Activated CD8-positive, alpha-beta T cell treated with anti-CD3 and anti-CD28 coated beads, Interleukin-2, amount 10 ng/mL, durations not matched to agents 7 days and 5 days (primary cell): Measurements from ENCODE around the gene SMC2. TPM values are rescaled to one million over a fixed set of nuclear protein-coding genes. Genes with fewer than 3 reads are reported as not detected.

Experiments used
- ATAC-seq: fragments of 150-1000 bp; cut with Tn5 transposase; one replicate; pipeline ENCODE4 v1.10.0; 2021; ENCODE audit warnings: moderate library complexity
- CTCF ChIA-PET: fragments of 350-600 bp; sonication (Branson Sonifier 250); formaldehyde crosslinking; loops from one replicate; lab custom pipeline; 2021; ENCODE audit warnings: antibody characterized with exemption; lab: Charles Lee
- POLR2A ChIA-PET: fragments of 350-600 bp; sonication (Branson Sonifier 250); formaldehyde crosslinking; loops from one replicate; lab custom pipeline; 2021; ENCODE audit warnings: antibody characterized with exemption; lab: Charles Lee
- DNase-seq: peaks from one replicate; pipeline ENCODE4 v3.0.0-alpha.2; 2020
- H3K27ac Mint-ChIP-seq: one replicate; pipeline ENCODE4 v1.8.0; 2021; ENCODE audit warnings: mild to moderate bottlenecking, mixed read lengths
- H3K27me3 Mint-ChIP-seq: one replicate; pipeline ENCODE4 v1.8.0; 2021; ENCODE audit warnings: low read depth, mixed read lengths
- H3K36me3 Mint-ChIP-seq: one replicate; pipeline ENCODE4 v1.8.0; 2021; ENCODE audit warnings: low read depth, mixed read lengths
- H3K4me1 Mint-ChIP-seq: one replicate; pipeline ENCODE4 v1.8.0; 2021; ENCODE audit warnings: low read depth, mixed read lengths
- H3K4me3 Mint-ChIP-seq: one replicate; pipeline ENCODE4 v1.8.0; 2021; ENCODE audit warnings: mild to moderate bottlenecking, mixed read lengths
- H3K9me3 Mint-ChIP-seq: one replicate; pipeline ENCODE4 v1.8.0; 2022; ENCODE audit warnings: mixed read lengths; ENCODE audit not compliant: insufficient read depth
- total RNA-seq, 2 experiments: library from RNA; stranded (reverse); gene quantifications; one replicate each; pipeline ENCODE4 v1.2.3, GENCODE V29; 2021

SMC2 gene
- total RNA-seq, 2 experiments from 2014 or later, result 79.5 to 81.7 TPM

GRCh38 chr9:104107799-104108198, 13.7 kb downstream of the SMC2 start:
- ChIA-PET CTCF (no interaction called here), POLR2A (interaction anchor here (1.3 kb wide), 1 partner anchor 14 kb away, joined by 3 read pairs; the partner anchor contains the start of gene SMC2)
- Mint-ChIP-seq H3K9me3 (no peaks in the 10 kb centered on the region), H3K27ac (no peak overlapping the region), H3K27me3 (no peaks in the 10 kb centered on the region), H3K4me1 (no peaks in the 10 kb centered on the region), H3K36me3 (peaks cover 65% of the 10 kb centered on the region), H3K4me3 (no peak overlapping the region)
- ATAC-seq (no peak), DNase-seq (no peak)

GRCh38 chr9:104108315-104108714, 14.2 kb downstream of the SMC2 start:
- no peak overlapping the region for H3K27ac Mint-ChIP-seq
- H3K36me3 Mint-ChIP-seq, result peaks cover 62% of the 10 kb centered on the region
- ATAC-seq (no peak), DNase-seq (no peak)
- H3K4me1 Mint-ChIP-seq, result no peaks in the 10 kb centered on the region
- H3K27me3 Mint-ChIP-seq, result no peaks in the 10 kb centered on the region
- CTCF ChIA-PET, result no interaction called here
- no peak overlapping the region for H3K4me3 Mint-ChIP-seq
- H3K9me3 Mint-ChIP-seq, result no peaks in the 10 kb centered on the region
- POLR2A ChIA-PET, result no interaction called here

- DNase-seq (no peak), ATAC-seq (no peak)
- H3K9me3 Mint-ChIP-seq, result no peaks in the 10 kb centered on the region
- CTCF ChIA-PET, result no interaction called here
- POLR2A ChIA-PET, result no interaction called here
- H3K27me3 Mint-ChIP-seq, result no peaks in the 10 kb centered on the region
- peaks cover 56% of the 10 kb centered on the region for H3K36me3 Mint-ChIP-seq
- H3K27ac Mint-ChIP-seq, result no peak overlapping the region
- H3K4me1 Mint-ChIP-seq, result no peaks in the 10 kb centered on the region
- H3K4me3 Mint-ChIP-seq, result no peak overlapping the region
Measured at GRCh38 chr9:104110509-104110908, 16.4 kb downstream of the SMC2 start.

DNA sequence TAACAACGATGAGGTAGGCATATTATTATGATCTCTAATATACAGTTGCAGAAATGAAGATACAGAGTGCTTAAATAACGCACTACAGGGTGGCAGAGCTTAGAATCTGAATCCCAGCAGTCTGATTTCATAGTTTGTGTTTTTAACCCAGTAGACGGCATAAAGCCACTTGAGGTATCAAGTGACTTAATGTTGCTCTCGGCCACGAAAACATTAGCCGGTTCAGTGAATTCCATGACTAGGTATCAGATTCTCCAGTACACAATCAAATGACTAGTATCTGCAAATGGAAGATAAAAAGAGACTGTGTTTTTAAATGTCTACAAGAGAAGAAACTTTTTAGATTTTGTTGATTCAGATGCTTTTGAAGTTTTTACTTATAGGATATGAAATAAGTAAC, 24.8 kb downstream of the SMC2 start:
- no peaks in the 10 kb centered on the region for H3K4me1 Mint-ChIP-seq
- DNase-seq (no peak), ATAC-seq (no peak)
- no peak overlapping the region for H3K27ac Mint-ChIP-seq
- ChIA-PET POLR2A (interaction anchor here (3.2 kb wide), 1 partner anchor 25 kb away, joined by 15 read pairs; the partner anchor contains the start of gene SMC2), CTCF (no interaction called here)
- H3K4me3 Mint-ChIP-seq, result no peak overlapping the region
- H3K36me3 Mint-ChIP-seq, result peaks cover 56% of the 10 kb centered on the region
- H3K9me3 Mint-ChIP-seq, result no peaks in the 10 kb centered on the region
- no peaks in the 10 kb centered on the region for H3K27me3 Mint-ChIP-seq

DNA sequence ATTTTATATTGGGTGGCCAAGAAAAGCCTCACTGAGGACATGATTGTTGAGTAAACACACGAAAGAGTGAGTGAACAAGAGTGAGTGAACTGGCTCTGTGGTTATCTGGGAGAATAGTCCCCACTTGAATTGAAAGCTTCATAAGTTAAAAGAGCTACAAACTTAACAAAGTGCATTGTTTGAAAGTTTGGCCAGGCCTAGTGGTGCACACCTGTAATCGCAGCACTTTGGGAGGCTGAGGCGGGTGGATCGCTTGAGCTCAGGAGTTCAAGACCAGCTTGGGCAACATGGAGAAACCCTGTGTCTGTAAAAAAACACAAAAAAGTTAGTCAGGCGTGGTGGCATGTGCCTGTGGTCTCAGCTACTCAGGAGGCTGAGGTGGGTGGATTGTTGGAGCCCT, 26.9 kb downstream of the SMC2 start:
- ChIA-PET CTCF (interaction anchor here (1.2 to 1.3 kb wide), 2 partner anchors 29 to 627 kb away, joined by 5 to 6 read pairs; partner anchors contain the start of gene NIPSNAP3A), POLR2A (interaction anchor here (3.2 kb wide), 1 partner anchor 27 kb away, joined by 15 read pairs; the partner anchor contains the start of gene SMC2)
- Mint-ChIP-seq H3K36me3 (peaks cover 61% of the 10 kb centered on the region), H3K4me3 (no peak overlapping the region), H3K9me3 (no peaks in the 10 kb centered on the region), H3K27me3 (no peaks in the 10 kb centered on the region), H3K4me1 (no peaks in the 10 kb centered on the region), H3K27ac (no peak overlapping the region)
- DNase-seq (no peak), ATAC-seq (no peak)

- CTCF ChIA-PET, result no interaction called here
Measured at GRCh38 chr9:104138243-104138868, 44.2 kb downstream of the SMC2 start.

DNA sequence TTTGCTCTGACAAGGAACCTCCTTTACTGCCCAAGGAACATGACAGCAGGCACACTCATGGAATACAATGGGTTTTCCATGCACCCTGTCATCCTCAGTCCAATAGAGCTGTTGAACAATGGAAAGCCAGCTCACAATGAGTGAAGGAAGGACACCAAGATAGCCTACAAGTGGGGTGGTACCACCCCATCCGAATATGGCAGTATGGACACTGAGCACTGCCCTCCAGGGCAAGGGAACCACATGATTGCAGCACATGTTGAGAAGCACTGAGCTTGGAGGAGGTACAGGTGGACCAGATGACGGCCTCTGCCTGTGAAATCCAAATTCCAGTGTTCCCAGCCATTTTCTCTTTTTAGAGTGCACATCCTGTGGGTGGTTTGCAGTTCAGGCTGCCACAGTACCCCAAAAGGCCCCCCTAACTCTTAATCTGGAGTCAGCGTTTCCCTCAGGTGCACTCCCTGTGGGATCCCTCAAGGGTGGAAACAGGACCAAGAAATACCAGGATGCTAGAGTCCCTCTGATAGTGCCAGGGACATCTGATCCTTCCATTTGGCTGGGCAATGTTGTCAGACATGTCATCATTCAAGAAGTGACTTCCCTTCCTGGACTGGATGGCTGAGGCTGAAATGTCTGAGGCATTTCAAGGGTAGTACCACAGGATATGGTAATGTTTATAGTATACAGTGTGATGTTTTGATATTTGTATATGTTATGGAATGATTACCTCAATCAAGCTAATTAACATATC, 48.9 kb downstream of the SMC2 start:
- POLR2A ChIA-PET, result interaction anchor here (0.6 kb wide), 1 partner anchor 1368 kb away, joined by 3 read pairs; no protein-coding TSS in a partner anchor
- peaks cover 8% of the 10 kb centered on the region for H3K4me1 Mint-ChIP-seq
- CTCF ChIA-PET, result no interaction called here
- DNase-seq (no peak), ATAC-seq (no peak)
- H3K27ac Mint-ChIP-seq, result peak overlapping the region; percentile 36
- peaks cover 51% of the 10 kb centered on the region for H3K36me3 Mint-ChIP-seq
- no peak overlapping the region for H3K4me3 Mint-ChIP-seq
- no peaks in the 10 kb centered on the region for H3K9me3 Mint-ChIP-seq
- no peaks in the 10 kb centered on the region for H3K27me3 Mint-ChIP-seq

More at GRCh38 chr9:104138243-104138868, 44.2 kb downstream of the SMC2 start:
- Mint-ChIP-seq H3K27me3 (no peaks in the 10 kb centered on the region), H3K36me3 (peaks cover 74% of the 10 kb centered on the region), H3K4me1 (peaks cover 3% of the 10 kb centered on the region), H3K9me3 (no peaks in the 10 kb centered on the region), H3K4me3 (no peak overlapping the region), H3K27ac (no peak overlapping the region)
- no peak for ATAC-seq
- DNase-seq, result no peak
- POLR2A ChIA-PET, result no interaction called here

GRCh38 chr9:104143550-104143910, 49.4 kb downstream of the SMC2 start:
- CTCF ChIA-PET, result no interaction called here
- Mint-ChIP-seq H3K27me3 (no peaks in the 10 kb centered on the region), H3K27ac (no peak overlapping the region), H3K36me3 (peaks cover 47% of the 10 kb centered on the region), H3K4me1 (peaks cover 8% of the 10 kb centered on the region), H3K4me3 (no peak overlapping the region), H3K9me3 (no peaks in the 10 kb centered on the region)
- no peak for DNase-seq
- ATAC-seq, result peak; percentile 36
- POLR2A ChIA-PET, result interaction anchor here (0.6 kb wide), 1 partner anchor 1367 kb away, joined by 3 read pairs; no protein-coding TSS in a partner anchor

- Mint-ChIP-seq H3K36me3 (peaks cover 44% of the 10 kb centered on the region), H3K27ac (no peak overlapping the region), H3K9me3 (no peaks in the 10 kb centered on the region), H3K27me3 (no peaks in the 10 kb centered on the region), H3K4me3 (no peak overlapping the region), H3K4me1 (peaks cover 8% of the 10 kb centered on the region)
- ATAC-seq, result no peak
- DNase-seq, result no peak
- ChIA-PET POLR2A (no interaction called here), CTCF (no interaction called here)
Measured at GRCh38 chr9:104144336-104144735, 50.2 kb downstream of the SMC2 start.

- Mint-ChIP-seq H3K4me1 (no peaks in the 10 kb centered on the region), H3K36me3 (no peaks in the 10 kb centered on the region), H3K27ac (no peak overlapping the region), H3K4me3 (no peak overlapping the region), H3K9me3 (no peaks in the 10 kb centered on the region), H3K27me3 (peaks cover 2% of the 10 kb centered on the region)
- DNase-seq (no peak), ATAC-seq (no peak)
- CTCF ChIA-PET, result no interaction called here
- POLR2A ChIA-PET, result no interaction called here
Measured at GRCh38 chr9:104173067-104173466, 79.0 kb downstream of the SMC2 start.

DNA sequence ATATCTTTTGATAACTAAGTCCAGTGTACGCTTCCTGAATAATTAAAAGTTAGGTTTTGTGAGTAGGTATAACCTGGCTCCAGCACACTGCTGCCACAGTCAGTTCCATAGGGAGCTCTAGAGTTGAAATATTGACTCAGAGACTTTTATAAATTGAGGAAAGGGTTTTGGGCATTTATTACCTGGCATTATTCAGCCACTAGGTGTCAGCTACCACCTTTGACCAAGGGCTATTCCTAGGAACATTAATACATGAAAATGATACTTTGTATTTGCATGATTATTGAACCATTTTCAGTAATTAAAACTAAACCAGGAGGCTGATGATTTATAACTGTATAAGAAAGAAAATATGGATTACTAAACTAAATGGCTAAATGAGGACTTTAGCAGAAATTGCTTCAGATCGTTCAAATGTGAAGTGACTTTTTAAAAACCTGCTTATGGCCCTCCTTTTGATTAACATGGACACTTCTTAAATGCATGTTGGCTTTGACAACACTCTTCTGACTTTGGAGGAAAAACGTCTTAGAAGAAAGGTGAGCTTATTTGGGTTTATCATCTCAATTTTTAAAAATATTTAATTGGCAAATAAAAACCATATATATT, 83.0 kb downstream of the SMC2 start:
- no peaks in the 10 kb centered on the region for H3K4me1 Mint-ChIP-seq

DNA sequence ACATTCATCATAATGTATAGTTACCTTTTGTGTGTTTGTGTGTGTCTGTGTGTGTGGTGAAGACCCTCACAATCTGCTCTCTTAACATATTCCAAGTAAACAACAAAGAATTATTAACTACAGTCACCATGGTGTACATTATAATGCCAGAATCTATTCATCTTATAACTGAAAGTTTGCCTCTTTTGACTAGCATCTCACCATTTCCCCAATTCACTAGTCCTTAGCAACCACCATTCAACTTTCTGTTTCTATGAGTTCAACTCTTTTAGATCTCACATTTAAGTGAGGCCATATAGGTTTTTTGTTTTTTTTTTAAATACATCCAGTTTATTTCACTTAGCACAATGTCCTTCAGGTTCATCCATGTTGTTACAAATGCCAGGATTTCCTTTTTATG, 83.6 kb downstream of the SMC2 start:
- no peaks in the 10 kb centered on the region for H3K9me3 Mint-ChIP-seq
- no peak overlapping the region for H3K27ac Mint-ChIP-seq
- H3K36me3 Mint-ChIP-seq, result no peaks in the 10 kb centered on the region
- CTCF ChIA-PET, result no interaction called here
- DNase-seq, result no peak
- no peak overlapping the region for H3K4me3 Mint-ChIP-seq
- no peaks in the 10 kb centered on the region for H3K4me1 Mint-ChIP-seq
- POLR2A ChIA-PET, result no interaction called here
- ATAC-seq, result no peak
- peaks cover under 1% of the 10 kb centered on the region for H3K27me3 Mint-ChIP-seq

More for the DNA sequence above, 83.0 kb downstream of the SMC2 start:
- Mint-ChIP-seq H3K27me3 (no peaks in the 10 kb centered on the region), H3K36me3 (no peaks in the 10 kb centered on the region), H3K4me3 (no peak overlapping the region), H3K27ac (no peak overlapping the region), H3K9me3 (no peaks in the 10 kb centered on the region)
- ChIA-PET POLR2A (no interaction called here), CTCF (no interaction called here)
- DNase-seq (no peak), ATAC-seq (no peak)
